Effector memory CD4-positive, alpha-beta T cell (primary cell): Measurements from ENCODE around the gene PLEKHB2.
"Not testable (repeated sequence)": the region's sequence is repeated elsewhere in the genome, so short reads cannot be mapped to it uniquely, and the experiment has no call there.

Source experiments
- DNase-seq, 3 donors: peaks; one replicate each; pipeline ENCODE4 v3.0.0-alpha.2; 2020
- H3K27ac ChIP-seq: 2 replicates; pipeline ENCODE4 v1.7.0; 2013; ENCODE audit warnings: mild to moderate bottlenecking, low read length, moderate library complexity; ENCODE audit not compliant: insufficient read depth, poor library complexity, severe bottlenecking
- H3K27me3 ChIP-seq: replicated peaks from 2 replicates; pipeline ENCODE4 v1.7.0; 2013; ENCODE audit warnings: mild to moderate bottlenecking, low read length; ENCODE audit not compliant: insufficient read depth, control insufficient read depth, poor library complexity, severe bottlenecking
- H3K36me3 ChIP-seq: 2 replicates; pipeline ENCODE4 v1.7.0; 2013; ENCODE audit warnings: mild to moderate bottlenecking, low read length, moderate library complexity; ENCODE audit not compliant: control insufficient read depth, insufficient read depth
- H3K4me1 ChIP-seq: 2 replicates; pipeline ENCODE4 v1.7.0; 2013; ENCODE audit warnings: low read length, mild to moderate bottlenecking; ENCODE audit not compliant: control insufficient read depth, insufficient read depth, poor library complexity, severe bottlenecking
- H3K4me3 ChIP-seq: 2 replicates; pipeline ENCODE4 v1.7.0; 2013; ENCODE audit warnings: low read length, low read depth, mild to moderate bottlenecking; ENCODE audit not compliant: insufficient read depth, poor library complexity, severe bottlenecking
- H3K9me3 ChIP-seq: 2 replicates; pipeline ENCODE4 v1.7.0; 2013; ENCODE audit warnings: mild to moderate bottlenecking, low read length, moderate library complexity; ENCODE audit not compliant: control insufficient read depth

PLEKHB2 gene

GRCh38 chr2:131068172-131068571 is 37.0 kb upstream of the PLEKHB2 start:
- H3K36me3 ChIP-seq: peaks cover 35% of the 10 kb centered on the region
- not testable (repeated sequence) for H3K9me3 ChIP-seq, H3K27me3 ChIP-seq, H3K4me1 ChIP-seq, DNase-seq, H3K4me3 ChIP-seq, H3K27ac ChIP-seq

DNA sequence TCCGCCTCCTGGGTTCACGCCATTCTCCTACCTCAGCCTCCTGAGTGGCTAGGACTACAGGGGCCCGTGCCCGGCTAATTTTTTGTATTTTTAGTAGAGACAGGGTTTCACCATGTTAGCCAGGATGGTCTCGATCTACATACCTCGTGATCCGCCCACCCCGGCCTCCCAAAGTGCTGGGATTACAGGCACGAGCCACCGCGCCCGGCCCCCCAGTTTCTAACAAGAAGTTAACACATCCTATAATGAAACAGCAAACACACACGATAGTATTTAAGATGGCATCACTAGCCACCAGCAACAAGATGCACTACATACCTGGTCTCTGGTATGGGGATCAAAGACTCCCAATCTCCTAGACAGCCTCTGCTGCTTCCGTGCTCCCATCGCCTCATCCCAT is 29.6 kb upstream of the PLEKHB2 start:
- not testable (repeated sequence) for H3K4me1 ChIP-seq, H3K27me3 ChIP-seq, DNase-seq, H3K9me3 ChIP-seq, H3K27ac ChIP-seq, H3K4me3 ChIP-seq
- H3K36me3 ChIP-seq: peaks cover 55% of the 10 kb centered on the region

GRCh38 chr2:131076707-131077106 is 28.4 kb upstream of the PLEKHB2 start:
- DNase-seq: no peak
- Histone ChIP-seq H3K36me3 (peaks cover 53% of the 10 kb centered on the region), H3K27me3 (no peaks in the 10 kb centered on the region), H3K9me3 (no peaks in the 10 kb centered on the region), H3K4me1 (no peaks in the 10 kb centered on the region), H3K27ac (no peak overlapping the region), H3K4me3 (no peak overlapping the region)

DNA sequence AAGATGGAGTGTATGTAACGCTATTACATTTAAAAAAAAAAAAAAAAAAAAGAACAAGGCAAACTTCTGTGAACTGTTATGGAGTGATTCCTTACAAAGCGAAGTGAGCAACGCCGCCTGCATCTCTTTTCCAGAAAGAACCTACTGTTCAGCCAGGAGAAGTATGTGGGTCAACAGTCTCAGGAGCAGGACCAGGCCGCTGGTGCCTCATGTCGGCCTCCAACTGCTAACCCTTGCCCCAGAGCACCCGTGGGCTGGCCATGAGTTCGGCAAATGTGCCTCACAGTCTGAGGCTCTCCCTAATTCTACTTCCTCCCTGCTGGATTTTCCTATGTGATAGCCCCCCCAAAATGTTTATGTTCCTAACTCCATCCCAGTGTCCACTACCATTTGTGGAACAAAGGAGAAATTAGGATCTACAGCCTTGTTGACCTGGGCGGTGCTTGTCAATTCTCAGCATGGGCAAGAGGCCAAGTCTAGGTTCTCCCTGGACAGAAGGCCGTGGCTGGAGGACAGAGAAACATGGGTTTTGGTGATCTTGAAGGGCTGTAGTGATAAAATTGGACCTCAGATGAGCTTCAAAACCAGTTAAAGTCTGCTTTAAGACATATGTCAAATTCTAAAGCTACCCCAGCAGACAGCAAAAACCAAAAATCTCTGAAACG is 27.8 kb upstream of the PLEKHB2 start:
- DNase-seq: no peak
- Histone ChIP-seq H3K36me3 (peaks cover 58% of the 10 kb centered on the region), H3K27ac (no peak overlapping the region), H3K4me3 (no peak overlapping the region), H3K9me3 (no peaks in the 10 kb centered on the region), H3K27me3 (no peaks in the 10 kb centered on the region), H3K4me1 (no peaks in the 10 kb centered on the region)

- H3K36me3 ChIP-seq: peaks cover 58% of the 10 kb centered on the region
- no peaks in the 10 kb centered on the region for H3K4me1 ChIP-seq
- H3K9me3 ChIP-seq: no peaks in the 10 kb centered on the region
These were observed 27.2 kb upstream of the PLEKHB2 start for GRCh38 chr2:131077966-131078365.

DNA sequence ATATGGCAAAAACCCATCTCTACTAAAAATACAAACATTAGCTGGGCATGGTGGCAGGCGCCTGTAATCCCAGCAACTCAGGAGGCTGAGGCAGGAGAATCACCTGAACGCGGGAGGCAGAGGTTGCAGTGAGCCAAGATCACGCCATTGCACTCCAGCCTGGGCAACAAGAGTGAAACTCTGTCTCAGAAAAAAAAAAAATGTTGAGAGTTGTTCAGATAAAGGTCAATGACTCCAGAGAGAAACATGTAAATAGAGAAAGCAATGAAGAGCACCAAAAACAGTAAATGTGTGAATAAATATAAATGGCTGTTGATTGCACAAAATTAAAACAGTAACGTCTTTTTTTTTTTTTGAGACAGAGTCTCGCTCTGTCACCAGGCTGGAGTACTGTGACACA is 25.2 kb upstream of the PLEKHB2 start:
- H3K27ac ChIP-seq, DNase-seq, H3K27me3 ChIP-seq, H3K9me3 ChIP-seq, H3K4me3 ChIP-seq, H3K4me1 ChIP-seq: not testable (repeated sequence)
- peaks cover 44% of the 10 kb centered on the region for H3K36me3 ChIP-seq

More at GRCh38 chr2:131077966-131078365, 27.2 kb upstream of the PLEKHB2 start:
- H3K27ac ChIP-seq: no peak overlapping the region
- DNase-seq: no peak
- no peaks in the 10 kb centered on the region for H3K27me3 ChIP-seq
- no peak overlapping the region for H3K4me3 ChIP-seq

DNA sequence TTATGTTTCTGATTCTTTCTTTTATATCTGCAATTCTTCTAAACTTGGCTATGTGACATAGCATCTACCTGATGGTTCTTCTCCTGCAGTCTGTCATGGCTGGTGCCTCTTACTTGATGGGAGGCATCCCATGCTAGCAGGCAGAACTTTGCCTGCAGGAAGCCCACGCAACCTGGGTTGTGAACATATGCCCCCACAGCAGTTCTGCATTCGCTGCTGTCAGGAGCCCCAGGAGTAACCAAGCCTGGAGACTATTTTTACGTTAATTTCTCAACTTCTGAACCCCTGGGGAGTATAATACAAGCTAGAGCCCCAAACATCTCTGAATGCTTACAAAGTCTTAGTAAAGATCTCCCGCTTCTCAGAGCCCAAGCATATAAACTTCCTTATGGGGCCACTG is 23.9 kb upstream of the PLEKHB2 start:
- H3K4me1 ChIP-seq: no peaks in the 10 kb centered on the region
- no peaks in the 10 kb centered on the region for H3K27me3 ChIP-seq
- peaks cover 40% of the 10 kb centered on the region for H3K36me3 ChIP-seq
- no peak overlapping the region for H3K27ac ChIP-seq
- no peaks in the 10 kb centered on the region for H3K9me3 ChIP-seq
- no peak overlapping the region for H3K4me3 ChIP-seq
- DNase-seq: no peak

DNA sequence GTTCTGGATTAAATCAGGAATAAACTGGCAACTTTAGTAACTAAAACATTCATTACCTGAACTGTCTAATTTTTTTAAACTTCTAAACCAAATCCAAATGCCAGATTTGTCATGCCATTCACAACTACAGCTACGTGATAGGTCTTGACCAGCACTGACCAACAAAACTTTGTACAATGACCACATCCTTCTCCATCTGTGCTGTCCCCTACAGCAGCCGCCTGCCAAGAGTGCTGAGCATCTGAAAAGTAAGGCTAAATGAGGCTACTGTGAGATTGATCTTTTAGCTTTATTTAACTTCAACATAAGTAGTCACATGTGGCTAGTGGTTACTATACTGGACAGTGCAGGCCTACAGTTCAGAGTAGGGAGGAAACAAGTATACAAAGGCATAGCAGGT is 19.5 kb upstream of the PLEKHB2 start:
- DNase-seq: no peak
- Histone ChIP-seq H3K36me3 (peaks cover 27% of the 10 kb centered on the region), H3K4me1 (no peaks in the 10 kb centered on the region), H3K27me3 (no peaks in the 10 kb centered on the region), H3K4me3 (no peak overlapping the region), H3K9me3 (no peaks in the 10 kb centered on the region), H3K27ac (no peak overlapping the region)

DNA sequence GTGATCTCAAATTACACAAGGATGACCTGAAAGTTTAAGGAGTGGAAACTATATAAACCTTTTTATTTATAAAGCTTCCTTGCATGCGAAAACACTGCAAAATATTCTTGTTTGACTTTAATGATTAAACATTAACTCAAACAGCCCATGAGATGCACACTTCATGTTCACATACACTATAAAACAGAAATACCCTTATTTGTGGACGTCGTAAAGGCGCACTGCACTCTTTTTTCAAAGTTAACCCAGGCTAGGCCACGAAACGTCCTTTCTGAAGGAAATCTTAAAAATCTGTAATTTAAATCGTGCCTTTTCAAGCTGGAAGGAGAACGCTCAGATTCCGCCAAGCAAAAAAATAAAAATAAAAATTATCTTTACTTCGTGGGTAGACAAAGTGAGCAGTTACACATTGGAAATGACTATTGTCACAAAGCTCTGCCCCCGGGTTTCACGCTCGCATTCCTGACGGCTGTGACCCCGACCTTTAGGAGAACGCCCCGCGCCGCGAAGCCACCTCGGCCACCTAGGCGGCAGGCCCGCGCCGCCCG is 12.6 kb upstream of the PLEKHB2 start:
- no peaks in the 10 kb centered on the region for H3K27me3 ChIP-seq
- peaks cover under 1% of the 10 kb centered on the region for H3K36me3 ChIP-seq
- H3K4me3 ChIP-seq: peak overlapping the region; percentile 93
- no peaks in the 10 kb centered on the region for H3K4me1 ChIP-seq
- no peak for DNase-seq
- H3K9me3 ChIP-seq: no peaks in the 10 kb centered on the region
- H3K27ac ChIP-seq: peak overlapping the region; percentile 96

DNA sequence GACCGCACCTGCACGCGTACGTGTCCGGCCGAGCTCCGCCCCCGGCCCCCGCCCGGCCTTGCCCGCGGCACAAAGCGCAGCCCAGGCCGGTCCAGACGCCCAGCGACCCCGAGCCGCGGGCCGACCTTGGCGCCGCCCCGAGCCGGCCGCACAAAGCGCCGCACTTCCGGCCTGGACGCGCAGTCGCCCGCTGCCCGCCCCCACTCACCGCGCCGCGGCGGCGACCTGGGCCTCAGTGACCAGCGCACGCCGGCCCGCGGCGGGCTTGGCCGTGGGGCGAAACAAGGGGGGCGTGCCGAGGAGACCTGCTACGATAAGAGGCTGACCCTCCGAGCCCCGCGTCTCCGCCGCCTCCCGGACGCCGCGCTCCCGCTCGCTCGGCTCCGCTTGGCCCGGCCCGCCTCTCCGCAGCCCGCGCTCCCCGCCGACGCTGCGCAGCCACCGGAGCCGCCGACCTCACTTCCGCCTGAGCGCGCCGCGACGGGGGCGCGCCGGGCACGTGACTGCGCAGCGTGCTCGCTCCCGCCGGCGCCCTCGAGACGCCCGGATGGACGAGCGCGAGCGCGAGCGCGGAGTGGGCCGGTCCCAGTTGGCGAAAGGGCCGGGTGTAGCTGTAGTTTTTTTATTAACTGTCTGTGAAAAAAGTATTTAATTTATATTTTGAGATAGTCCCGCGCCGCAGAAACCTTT is 12.0 kb upstream of the PLEKHB2 start, which contains the start of gene FAM168B:
TSS of gene FAM168B (minus strand) at position 455 of the 690 bp plus-strand sequence. CDS start 10,814 bp downstream, outside the sequence.
- peak; percentile 74 to 79 (median 78) for DNase-seq
- Histone ChIP-seq H3K9me3 (no peaks in the 10 kb centered on the region), H3K4me1 (no peaks in the 10 kb centered on the region), H3K4me3 (peak within 1 kb of the TSS; percentile 93), H3K36me3 (no peaks in the 10 kb centered on the region), H3K27ac (peak within 1 kb of the TSS; percentile 96), H3K27me3 (no peaks in the 10 kb centered on the region)
